Measurements from ENCODE around the gene ZC3H12C.

The ZC3H12C gene

DNA sequence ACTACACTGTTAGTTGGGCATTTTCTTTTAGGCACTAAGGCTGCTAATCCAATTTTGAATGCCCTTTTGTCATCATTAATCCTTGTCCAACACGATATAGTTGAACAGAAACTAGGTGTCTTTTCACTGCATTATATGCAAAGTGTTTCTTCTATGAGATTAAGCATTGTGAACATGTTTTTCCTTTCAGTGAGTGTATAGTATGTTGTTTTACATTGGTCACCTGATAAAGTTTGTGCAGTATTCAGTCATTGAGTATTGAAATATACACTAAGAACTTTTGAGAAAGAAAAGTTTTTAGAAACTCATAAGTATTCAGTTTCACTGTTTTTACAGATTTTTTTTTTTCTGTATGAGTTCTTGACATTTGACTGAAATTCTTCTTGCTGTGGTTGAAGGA, 59.0 kb downstream of the ZC3H12C start:
- no peak for DNase-seq (ENCODE audit: low read depth)

DNA sequence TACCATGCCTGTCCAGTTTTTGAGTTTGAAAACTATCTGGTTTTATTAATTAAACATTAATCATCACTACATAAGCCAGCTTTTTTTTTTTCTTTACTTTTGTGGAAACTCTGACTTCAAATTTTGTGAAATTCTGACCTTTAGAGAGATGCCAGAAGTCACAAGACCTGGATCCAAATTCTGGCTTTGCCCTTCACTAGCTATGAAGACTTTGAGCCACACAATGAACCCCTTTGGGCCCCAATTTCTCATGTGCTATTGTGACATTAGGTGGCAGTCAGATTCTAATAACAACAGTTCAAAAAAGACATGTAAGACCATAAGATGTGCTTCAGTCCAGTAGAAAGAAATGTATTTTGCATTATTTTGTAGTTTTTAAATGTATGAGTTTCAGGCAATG, 60.3 kb downstream of the ZC3H12C start:
- no peak for DNase-seq (ENCODE audit: low read depth)

DNA sequence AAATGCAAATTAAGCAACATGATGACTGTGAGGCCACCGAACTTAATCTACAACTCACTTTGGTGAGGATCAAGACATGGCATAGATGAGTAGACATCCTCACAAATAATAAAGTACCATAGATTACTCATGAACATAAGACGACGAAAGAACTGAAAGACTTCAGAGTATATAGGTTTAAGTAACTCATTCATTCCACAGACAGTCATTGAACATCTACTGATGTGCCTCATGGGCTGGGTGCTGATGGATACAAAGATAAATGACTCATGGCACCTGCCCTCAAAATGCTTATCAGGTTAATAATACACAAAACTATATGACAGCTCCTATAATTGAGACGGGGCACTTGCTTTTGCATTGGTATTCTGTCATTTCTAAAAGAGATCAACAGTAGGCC, 63.3 kb downstream of the ZC3H12C start:
- no peak for DNase-seq (ENCODE audit: low read depth)

DNA sequence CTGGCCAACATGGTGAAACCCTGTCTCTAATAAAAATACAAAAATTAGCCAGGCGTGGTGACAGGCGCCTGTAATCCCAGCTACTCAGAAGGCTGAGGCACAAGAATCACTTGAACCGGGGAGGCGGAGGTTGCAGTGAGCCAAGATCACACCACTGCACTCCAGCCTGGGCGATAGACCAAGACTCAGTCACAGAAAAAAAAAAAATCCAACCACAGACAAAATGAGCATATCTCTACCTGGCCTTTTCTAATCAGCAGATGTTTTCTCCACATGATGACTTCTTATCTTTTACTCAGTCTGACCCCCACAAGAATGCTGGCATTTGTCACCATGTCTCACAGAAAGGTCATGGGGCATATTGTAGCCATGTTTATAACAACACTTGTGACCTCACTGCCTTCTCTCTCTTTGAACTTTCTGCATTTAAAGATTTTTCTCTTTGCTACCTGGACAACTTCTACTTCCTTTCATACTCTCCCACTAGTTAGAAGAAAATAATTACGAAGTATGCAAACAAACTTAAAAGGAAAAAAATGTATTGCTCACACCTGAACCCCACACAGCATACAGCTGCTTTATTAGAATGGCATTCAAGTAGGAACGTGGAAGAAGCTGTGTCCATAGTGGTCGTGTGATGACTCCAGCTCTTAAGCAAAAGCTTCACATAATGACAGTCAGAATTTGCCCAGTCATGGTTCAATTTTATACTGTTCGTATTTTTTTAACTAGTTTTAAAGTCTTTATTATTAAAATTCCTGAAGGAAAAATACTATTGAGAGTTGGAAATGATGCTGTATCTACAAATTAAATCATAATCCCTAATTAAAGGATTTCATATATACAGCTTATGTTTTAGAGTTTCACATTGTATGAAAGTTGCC, 65.4 kb downstream of the ZC3H12C start:
- DNase-seq (ENCODE audit: low read depth): no peak

DNA sequence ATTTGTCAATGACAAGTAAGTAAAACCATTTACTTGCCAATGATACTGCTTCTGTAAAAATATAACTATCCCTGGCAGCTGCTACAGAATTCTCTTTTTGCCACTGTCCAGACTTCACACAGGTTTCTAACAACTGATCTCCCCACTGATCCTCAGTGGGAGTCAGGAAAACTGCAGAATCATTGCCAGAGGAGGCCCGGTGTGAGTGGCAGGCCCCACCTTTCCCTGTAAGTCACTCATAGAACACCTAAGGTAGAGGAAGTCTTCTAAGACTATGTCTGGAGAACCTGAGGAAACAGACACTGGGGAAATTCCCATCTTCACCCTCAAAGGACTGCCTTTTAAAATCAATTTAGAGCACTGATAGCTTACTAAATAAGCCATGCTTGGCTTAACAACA, 66.3 kb downstream of the ZC3H12C start:
- no peak for DNase-seq (ENCODE audit: low read depth)

DNA sequence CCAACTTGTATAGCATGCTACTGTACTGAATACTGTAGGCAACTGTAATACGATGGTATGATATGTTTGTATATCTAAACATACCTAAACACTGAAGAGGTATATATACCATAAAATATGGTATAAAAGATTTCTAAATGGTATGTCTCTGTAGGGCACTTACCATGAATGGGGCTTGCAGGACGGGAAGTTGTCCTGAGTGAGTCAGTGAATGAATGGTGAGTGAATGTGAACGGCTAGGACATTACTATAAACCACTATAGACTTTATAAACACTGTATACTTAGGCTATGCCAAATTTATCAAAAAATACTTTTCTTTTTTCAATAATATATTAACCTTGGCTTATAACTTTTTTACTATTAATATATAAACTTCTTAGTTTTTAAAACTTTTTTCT, 66.8 kb downstream of the ZC3H12C start:
- no peak for DNase-seq (ENCODE audit: low read depth)

DNA sequence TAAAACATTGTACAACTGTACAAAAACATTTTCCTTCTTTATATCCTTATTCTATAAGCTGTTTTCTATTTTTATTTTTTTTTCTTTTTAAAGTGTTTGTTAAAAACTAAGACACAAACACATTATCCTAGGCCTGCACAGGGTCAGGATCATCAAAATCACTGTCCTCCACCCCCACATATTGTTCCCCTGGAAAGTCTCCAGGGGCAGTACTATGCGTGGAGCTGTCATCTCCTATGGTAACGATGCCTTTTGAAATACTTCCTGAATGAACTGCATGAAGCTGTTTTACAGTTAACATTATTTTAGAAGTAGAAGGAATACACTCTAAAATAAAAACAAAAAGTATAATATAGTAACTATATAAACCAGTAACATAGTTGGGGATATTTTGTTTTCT, 67.2 kb downstream of the ZC3H12C start:
- DNase-seq (ENCODE audit: low read depth): no peak

DNA sequence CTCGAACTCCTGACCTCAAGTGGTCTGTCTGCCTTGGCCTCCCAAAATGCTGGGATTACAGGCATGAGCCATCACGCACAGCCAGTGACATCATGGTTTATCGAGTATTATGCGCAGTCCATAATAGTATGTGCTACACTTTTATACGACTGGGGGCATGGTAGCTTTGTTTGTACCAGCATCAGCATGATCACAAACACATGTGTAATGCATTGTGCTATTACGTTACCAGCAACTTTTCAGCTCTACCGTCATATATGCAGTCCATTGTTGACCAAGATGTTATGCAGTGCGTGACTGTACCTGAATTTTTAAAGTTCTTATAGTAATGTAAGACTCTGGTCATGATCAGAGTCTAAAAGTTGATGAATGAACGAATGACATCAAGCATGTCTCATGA, 67.9 kb downstream of the ZC3H12C start:
- no peak for DNase-seq (ENCODE audit: low read depth)

DNA sequence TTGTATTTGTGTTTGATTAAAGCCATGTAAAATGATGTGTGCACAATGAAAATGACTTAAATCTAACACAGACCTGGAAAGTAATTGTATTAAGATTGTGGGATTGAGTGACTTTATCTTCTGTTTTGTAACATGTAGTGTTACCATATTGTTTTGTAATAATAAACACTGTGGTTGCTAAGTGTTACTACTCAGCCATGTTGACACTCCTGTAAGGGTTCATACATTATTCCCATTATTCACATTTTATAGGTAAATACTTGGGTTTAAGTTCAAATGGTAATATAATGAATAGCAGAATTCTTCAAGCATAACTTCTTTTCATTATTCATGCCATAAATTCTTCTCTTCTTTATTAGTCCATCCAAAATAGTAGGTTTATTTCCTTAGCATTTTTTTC, 69.0 kb downstream of the ZC3H12C start:
- no peak for DNase-seq (ENCODE audit: low read depth)

DNA sequence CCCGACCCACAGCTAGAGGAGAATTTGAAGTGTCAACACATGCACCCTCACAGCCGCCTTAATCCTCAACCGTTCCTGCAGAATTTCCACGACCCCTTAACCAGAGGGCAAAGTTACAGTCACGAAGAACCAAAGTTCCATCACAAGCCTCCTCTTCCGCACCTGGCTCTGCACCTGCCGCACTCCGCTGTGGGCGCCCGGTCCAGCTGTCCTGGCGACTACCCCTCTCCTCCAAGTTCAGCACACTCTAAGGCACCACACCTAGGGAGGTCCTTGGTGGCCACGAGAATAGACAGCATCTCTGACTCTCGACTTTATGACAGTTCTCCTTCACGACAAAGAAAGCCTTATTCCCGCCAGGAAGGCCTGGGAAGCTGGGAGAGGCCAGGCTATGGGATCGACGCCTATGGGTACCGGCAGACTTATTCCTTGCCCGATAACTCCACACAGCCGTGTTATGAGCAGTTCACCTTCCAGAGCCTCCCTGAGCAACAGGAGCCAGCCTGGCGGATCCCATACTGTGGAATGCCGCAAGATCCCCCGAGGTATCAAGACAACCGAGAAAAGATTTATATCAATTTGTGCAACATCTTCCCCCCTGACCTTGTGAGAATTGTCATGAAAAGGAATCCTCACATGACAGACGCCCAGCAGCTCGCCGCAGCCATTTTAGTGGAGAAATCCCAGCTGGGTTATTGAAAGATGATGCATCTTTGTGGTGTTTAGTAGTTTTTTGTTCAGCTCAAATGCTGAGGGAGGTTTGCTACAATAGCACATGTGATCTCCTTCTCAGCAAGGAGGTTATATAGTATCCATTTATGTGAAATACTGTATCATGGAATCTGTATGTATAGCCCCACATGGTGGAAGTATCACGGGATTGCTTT, 72.1 kb downstream of the ZC3H12C start:
- no peak for DNase-seq (ENCODE audit: low read depth)

DNA sequence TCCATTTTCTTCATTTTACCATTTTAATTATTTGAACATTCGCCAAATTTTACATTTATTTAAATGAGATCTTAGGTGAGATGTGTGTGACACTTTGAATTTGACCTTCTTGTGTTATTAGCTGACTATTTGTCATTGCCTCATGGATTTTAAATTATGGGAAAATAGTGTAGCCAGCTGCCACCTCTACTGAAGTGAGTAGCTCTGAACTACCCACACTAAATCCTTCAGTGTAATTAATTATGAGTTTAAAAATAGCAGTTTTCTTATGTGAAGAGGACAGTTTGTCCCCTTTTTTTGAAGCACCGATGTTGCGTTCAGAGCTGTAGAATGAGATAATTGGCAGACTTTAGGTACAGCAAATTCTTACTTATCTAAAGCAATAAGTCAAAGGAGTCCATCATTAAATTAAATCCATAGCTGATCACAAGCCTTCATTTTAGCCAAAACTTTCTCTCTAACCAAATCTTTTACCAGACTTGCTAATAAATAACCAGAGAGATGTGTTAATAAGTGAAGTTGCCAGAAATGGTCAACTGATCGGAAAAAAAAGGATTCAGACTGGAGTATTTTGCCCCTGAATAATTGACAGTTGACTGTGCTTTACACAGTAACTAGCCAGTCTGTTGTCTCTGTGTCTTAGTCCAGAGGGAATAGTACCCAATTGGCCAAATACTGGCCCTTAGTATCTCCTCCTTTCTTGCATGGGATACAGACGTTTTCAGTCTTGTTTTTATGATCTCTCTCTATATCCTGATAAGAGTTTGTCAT, 75.0 kb downstream of the ZC3H12C start:
- DNase-seq (ENCODE audit: low read depth): no peak

DNA sequence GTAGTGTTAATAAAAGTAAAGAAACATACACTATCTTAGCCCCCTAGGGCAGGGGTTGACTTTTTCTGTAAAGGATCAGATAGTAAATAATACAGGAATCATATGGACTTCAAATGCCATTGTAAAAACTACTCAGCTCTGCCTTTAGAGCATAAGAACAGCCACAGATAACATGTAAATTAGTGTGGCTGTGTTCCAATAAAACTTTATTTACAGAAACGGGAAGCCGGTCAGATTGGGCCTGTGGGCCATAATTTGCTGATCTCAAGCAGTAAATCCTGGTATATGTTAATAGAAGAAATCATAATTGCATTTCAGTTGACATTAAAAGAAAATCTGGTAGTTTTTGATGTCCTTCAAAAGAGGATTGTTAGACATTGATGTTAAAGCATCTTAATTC, 76.5 kb downstream of the ZC3H12C start:
- no peak for DNase-seq (ENCODE audit: low read depth)

DNA sequence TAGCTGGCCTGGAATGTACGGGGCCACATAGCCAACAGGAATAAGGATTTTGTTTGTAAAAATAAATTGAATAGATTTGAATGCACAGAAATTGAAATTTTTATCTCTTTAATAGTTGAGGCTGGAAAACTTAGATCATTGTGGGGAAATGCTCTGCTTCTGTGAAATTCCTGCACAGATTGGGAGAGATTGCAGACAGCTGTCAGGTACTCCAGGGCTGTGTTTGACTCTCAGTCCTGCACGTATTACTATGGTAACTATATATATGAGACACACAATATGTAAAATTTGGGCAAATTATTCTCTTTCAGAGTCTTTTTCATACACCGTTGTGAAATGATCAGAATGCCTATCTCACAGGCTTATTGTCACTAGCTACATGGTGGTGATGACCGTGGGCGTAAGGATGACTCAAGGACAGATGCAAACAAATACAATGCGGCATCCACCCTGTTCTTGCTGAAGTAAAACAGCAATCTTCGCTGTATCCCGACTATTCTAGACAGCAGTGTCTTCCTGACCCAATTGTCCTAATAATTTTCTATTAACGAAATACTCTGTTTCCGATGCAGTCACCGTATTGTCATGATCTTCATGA, 79.4 kb downstream of the ZC3H12C start:
- DNase-seq (ENCODE audit: low read depth): no peak

DNA sequence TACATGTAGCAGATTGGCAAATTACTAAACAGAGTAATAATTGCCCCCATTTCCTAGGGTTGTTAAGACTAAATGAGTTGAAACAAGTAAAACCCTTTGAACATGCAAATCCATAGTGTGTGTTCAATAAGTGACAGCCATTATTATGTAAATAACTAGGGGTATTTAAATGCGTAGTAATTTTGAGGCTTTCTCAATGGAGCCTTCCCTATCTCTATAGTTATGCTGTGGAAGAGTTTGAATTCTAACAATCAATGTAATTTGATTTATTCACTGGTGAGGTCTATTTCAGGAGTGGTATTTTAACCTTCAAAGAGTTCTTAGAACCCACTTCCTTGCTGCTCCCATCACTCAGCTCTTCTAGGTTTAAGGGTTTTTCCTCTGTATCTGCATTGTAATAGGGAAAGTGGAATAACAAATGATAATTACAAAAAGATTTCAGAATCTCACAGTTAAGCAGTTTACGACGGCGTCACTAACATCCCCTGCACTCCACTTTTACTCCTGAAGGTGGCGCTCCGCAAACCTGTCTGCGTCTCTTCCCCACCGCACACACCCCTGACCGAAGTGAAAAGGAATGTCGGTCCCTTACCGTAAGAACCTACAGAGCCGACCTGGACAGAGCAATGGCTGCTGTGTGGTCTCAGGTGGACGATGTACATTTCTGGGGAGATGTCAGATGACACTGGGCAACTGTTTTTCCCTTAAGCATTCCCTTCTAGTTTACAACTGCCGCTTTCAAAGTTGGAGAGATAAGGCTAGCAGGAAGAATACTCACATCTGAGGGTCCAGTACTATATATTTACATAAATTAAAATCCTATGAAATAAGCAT, 80.8 kb downstream of the ZC3H12C start:
- DNase-seq (ENCODE audit: low read depth): no peak

DNA sequence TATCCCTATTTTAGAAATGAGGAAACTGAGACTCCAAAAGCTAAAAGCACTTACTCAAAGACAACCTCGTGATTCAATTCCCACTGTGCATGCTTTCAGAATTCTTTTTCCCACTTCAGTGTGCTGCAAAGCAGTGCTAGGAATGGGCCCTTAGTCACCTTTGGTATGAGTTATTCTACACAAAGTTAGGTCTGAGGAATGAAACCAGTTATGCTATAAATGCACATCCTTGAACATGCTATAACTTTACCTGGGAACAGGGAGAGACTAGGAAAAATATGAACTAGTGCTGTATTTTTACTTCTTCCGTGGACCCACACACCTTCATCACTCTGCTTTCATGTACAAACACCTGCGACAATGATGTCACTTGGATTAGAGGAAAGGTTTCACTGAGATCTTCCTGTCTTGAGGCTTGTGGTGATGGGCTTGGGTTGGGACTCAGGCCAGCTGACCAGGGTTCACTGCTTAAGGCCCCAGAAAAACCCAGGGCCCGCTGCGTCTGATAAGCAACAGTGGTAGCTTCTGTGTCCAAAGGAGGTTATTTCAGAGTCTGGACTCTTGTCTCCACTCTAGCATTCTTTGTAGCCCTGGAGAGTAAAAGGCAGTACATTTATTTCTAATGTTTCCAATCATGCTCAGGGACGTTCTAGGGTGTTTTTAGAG, 81.6 kb downstream of the ZC3H12C start:
- DNase-seq (ENCODE audit: low read depth): no peak

DNA sequence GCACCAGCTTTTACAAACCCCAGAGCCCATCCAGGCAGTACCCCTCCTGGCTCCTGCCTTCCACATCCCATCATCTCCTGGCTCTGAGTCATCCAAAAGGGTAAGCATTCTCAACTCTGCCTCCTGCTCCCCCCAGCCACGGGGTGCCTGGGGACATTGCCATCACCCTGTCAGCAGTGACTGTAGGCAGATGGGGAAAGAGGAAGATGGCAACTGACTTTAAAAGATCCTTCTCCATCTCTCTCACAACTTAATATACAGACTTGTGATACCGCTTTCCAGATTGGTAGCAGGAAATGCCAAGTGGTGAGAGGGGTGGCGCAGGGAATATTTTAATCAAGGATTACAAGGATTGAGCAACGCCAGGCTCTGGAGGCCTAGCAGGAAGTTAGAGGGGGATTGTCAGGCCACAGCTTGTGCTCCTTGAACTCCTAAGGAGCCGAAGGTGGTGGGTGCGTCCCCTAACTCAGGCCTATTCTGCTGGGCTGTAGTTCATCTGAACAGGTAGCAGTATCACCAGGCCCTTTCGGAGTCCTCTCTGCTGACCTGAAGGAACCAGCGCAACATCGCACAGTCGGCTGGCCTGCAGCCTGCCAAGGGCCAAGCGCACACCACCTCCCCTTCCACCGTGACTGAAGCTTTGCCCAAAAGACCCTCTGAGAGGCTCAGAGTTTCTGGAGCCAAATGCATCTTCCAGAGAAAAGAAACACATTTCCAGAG, 83.3 kb downstream of the ZC3H12C start:
- DNase-seq (ENCODE audit: low read depth): no peak

DNA sequence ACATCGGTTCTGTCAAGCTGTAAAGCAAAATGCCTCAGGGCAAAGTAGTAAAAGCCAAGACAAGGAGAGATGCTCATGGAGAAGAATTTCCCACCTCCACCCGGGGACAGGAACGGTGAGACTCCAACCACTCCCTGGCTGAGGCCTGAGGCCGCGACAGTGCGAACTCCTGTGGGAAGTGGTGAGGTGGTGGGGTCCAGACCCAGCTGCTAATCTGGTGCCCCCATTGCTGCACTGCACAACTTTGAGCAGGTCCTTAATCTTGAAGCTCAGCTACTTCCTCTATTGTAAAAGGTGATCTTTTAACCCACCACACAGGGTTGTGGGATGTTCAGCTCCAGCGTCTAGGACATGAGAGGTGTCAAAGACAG, 83.9 kb downstream of the ZC3H12C start:
- DNase-seq (ENCODE audit: low read depth): no peak

DNA sequence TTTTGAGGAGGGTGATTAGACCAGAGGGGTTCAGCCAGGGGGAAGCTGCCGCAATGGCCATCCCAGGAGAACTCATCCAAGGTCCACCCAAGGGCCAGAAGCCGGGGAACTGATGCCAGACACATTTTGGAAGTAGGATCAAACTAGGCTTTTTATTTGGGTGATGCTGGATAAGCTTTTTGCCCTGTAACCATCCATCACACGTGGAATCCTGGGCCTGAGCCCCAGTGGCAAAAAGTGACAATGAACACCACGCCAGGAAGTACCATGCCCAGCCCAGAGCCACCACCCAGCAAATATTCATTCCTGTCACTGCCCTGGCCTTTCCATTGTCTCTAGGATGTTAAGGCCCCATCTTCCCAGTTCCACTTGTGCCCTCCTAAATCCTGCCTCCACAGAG, 85.9 kb downstream of the ZC3H12C start:
- DNase-seq (ENCODE audit: low read depth): no peak

DNA sequence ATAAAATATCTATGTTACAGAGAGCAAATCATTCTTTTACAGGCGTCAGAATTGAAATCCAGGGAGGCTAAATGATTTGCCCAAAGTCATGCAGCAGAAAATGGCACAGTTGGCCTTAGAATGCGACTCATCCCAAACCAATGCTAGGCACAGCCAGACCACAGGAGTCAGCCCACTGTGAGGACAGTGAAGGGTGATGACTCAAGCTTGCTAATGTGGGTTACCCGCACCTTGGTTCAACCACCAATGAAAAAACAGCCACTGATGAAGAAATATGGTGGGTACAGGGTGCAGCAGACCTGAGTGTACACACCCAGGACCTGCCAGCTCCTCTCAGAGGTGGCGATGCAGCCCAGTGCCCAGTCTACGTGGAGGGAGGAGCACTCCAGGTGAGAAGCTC, 89.7 kb downstream of the ZC3H12C start:
- peak; percentile 65 for DNase-seq (ENCODE audit: low read depth)

DNA sequence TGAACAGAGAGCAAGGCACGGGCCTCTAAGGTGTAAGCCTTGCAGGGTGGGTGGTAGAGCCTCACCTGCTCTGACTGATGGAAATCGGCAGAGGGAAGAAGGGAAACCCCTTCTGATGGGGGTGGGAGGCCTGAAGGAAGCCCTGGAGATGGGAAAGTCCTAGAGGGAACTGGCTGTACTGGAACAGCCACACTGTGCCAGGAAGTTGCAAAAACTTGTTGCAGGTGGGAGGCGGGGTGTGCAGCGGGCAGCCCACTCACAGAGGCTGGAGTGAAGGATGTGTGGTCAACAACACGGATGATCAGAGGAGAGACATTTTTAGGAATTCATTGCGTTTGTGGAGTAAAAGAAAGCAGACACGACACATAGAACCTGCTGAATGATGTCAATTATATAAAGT, 91.3 kb downstream of the ZC3H12C start:
- DNase-seq (ENCODE audit: low read depth): no peak
